HG03571 (cell line): ENCODE results near the gene SRL.
"Not testable (repeated sequence)": the region's sequence is repeated elsewhere in the genome, so short reads cannot be mapped to it uniquely, and the experiment has no call there.

Source experiments
- ATAC-seq: cut with Tn5 transposase; IDR thresholded peaks from one replicate; pipeline ENCODE4 v1.9.1; 2021; ENCODE audit not compliant: unreplicated experiment

The SRL gene

DNA sequence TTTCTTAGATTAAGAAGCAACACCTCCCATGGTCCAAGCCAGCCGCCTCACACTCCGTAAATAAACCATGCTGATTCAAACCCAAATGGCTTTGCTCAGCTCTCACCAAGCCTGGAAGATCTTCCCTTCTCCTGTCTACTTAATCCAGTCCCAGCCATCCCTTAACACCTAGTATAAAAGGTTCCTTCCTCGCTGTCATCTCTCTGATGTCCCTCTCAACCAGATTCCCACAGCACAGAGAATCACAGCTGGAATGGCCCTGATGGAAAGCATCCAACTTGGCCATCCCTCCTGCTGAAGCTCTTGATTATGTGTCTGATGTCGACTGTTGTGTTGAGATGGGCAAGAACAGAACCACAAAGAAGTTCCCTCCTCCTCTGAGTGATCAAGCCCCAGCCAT is 75.1 kb downstream of the SRL start:
- ATAC-seq: no peak

DNA sequence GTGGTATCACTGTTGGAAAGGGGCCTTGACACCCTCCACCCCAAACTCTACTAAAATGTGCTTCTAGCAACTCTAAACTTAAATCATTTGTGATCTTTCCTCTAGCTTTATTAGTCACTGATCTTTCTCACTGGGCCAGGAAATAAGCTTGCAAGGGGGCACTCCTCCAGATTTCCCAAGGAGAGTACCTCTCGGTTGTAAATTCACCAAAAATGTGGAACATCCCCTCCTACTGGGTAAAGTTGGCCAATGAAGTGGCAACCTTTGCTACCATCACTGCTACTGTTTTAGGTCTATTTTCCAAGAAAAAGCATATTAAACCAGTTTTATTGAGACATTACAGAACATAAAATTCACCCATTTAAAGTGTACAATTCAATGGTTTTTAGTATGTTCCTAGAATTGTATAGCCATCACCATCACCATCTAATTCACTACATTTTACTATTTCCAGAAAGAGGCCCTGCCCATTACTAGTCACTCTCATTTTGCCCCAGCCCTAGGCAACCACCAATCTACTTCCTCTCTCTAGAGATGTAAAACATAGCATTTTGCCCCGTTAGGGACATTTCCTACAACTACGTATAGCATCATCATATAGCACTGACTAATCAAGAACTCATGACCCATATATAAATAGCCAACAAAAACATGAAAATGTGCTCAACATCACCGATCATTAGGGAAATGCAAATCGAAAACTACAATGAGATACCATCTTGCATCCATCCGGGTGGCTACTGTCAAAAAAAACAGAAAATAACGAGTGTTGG is 81.0 kb downstream of the SRL start:
- no peak for ATAC-seq

DNA sequence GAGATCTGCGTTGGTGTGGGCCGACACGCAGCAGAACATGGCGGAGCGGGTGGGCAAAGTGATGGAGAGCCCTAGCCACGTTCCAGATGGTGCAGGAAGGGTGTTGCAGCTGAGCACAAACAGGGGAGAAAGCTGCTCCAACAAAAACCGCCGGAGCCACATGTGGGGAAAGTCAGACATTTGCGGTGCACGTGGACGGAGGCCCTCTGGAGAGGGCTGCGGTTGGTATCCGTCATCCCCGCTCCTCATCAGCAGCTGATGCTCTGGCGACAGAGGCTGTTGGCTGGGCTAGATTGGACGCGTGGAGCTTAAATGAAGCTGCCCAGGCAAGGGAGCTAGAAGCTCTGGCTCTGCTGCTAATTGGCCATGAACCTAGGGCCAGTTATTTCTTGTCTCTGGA is 82.2 kb downstream of the SRL start:
- ATAC-seq: no peak

DNA sequence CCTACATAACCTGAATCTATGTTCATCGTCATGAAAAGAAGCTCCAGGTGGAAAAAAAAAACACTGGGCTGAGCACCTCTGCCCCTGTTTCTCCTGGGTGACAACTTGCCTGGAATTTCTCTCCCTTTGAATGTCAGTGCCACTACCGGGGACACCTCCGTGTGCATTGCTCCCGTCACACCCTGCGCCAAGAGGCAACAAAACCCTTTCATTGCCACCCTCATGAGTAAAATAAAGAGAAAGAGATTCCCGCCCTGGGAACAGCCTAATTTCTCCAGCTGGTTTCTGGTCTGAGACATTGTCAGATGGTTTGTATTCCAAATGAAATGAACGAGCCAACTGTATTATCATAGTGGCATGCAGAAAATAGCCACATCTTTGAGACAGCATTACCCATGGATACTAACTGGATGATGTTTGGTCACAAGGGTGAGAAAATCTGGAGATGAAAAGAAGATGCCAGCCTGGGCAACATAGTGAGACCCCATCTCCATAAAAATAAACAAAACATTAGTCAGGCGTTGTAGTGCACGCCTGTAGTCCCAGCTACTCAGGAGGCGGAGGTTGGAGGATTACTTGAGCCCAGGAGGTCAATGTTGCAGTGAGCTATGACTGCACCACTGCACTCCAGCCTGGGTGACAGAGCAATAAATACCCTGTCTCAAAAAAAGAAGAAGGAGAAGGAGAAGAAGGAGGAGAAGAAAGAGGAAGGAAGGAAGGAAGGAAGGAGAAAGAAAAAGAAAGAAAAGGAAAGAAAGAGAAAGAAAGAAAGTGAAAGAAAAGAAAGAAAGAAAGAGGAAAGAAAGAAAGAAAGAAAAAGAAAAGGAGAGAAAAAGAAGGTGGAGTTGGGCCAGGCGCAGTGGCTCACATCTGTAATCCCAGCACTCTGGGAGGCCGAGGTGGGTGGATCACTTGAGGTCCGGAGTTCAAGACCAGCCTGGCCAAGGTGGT is 83.5 kb downstream of the SRL start:
- ATAC-seq: no peak

DNA sequence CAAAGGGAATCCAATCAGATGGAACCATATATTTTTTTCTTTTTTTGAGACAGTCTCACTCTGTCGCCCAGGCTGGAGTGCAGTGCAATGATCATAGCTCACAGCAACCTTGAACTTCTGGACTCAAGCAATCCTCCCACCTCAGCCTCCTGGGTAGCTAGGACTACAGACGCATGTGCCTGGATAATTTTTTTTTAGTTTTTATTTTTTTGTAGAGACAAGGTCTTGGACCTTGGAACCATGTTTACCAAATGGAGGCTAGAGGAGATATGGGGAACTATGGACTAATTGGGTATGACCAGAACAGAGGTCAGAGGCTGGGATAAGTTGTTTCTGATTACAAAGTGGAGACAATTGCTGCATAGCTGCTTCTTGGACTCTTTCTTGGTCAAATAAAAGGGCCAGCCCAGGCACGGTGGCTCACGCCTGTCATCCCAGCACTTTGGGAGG is 84.5 kb downstream of the SRL start:
- no peak for ATAC-seq

DNA sequence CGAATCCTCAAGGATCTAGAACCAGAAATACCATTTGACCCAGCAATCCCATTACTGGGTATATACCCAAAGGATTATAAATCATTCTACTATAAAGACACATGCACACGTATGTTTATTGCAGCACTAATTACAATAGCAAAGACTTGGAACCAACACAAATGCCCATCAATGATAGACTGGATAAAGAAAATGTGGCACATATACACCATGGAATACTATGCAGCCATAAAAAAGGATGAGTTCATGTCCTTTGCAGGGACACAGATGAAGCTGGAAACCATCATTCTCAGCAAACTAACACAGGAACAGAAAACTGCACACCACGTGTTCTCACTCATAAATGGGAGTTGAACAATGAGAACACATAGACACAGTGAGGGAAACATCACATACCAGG is 85.4 kb downstream of the SRL start:
- not testable (repeated sequence) for ATAC-seq

DNA sequence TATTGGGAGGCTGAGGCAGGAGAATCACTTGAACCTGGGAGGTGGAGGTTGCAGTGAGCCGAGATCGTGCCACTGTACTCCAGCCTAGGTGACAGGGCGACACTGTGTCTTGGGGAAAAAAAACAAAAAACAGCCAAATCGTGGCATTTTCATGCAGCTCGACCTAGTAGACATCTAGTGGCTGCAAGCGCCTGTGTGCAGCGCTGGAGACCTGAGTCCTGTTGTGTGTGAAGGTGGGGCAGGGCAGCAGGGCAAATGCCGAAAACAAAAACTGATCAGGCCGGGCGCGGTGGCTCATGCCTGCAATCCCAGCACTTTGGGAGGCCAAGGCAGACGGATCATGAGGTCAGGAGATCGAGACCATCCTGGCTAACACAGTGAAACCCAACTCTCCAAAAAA is 88.5 kb downstream of the SRL start:
- not testable (repeated sequence) for ATAC-seq

DNA sequence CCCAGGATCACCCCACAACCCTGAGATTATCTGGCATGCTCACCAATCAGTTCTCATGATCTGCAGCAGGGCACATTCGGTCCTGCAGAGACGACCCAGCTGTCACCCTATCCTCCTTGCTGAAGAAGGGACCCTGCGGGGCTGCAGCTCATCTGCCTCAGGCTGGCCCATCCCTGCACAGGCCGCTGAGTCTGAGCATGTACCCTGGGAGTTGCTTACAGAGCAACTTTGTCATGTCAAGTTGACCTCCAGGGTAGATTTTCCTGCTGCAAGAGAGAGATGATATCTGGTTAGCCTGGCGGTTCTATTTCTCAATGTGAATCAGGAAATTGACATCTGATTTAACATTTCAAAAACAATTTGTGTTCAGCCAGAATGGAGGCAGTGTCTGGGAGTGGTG is 89.6 kb downstream of the SRL start:
- no peak for ATAC-seq

DNA sequence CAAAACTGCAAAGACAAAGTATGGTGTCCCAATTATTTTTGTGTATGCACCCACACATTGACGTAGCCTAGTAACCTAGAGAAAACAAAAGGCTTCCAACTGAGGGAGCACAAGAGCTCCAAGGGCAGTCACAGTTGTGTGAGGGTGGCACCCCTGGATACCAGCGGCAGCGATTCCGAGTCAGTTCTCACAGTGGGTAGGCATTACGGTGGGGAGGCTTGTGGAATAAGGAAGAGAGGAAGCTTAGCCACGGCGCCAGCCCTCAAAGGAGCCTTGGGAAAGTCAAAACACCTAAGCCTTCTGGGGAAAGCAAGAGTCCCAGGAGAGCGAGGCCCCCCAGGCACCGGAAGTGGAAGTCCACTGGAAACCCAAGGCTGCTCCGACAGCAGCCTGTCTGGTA is 94.6 kb downstream of the SRL start:
- ATAC-seq: no peak

DNA sequence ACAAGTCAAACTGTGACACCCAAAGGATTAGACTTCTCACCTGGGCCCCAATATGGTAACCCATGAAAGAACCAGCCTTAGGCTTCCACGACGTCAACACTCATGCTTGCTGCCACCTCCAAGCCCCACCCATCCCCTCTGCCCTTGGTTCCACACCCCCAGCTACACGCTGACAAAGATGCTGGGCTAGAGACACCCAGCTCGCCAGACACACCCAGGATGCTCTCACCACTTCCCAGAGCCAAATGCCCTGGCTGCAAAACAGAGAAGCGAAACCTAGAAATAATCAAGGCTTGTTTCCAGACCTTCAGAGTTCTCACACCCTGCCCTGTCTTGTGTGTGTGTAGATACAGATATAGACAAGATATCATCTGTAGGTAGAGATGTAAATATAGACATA is 99.6 kb downstream of the SRL start:
- ATAC-seq: no peak

DNA sequence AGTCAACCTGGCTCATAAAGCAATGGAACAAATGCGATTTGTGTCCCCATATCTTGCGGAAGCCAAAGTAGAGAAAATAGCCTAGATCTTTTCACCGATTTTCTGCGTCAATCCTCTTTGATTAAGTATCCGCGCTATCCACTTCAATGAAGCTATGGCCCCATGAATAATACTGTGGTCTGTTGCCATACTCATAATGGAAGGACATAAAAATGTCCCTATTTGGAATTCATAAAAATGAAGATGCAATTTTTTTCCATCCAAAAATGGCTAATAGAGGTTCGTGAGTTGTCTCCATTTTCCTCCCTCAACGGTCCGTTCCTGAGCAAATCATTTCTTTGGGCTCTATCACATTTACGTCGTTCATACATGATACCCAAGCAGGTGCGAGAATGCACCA is 100.3 kb downstream of the SRL start:
- no peak for ATAC-seq

DNA sequence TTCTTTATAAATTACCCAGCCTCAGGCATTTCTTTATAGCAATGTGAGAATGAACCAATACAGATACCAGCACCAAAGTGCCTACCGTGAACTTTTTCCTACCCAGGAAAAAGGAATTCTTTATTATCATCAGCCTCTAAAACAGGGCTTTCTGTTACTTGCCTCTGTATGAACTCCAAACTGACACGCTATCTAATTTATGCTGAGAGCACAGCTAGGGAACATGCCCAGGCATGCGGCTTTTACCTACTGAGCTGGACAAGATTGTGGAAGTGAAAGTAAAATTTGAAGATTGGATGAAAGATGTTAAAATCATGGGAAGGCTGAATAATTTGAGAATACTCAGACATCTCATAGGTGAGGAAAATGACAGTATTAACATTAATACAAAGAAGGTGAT is 101.2 kb downstream of the SRL start:
- ATAC-seq: no peak

DNA sequence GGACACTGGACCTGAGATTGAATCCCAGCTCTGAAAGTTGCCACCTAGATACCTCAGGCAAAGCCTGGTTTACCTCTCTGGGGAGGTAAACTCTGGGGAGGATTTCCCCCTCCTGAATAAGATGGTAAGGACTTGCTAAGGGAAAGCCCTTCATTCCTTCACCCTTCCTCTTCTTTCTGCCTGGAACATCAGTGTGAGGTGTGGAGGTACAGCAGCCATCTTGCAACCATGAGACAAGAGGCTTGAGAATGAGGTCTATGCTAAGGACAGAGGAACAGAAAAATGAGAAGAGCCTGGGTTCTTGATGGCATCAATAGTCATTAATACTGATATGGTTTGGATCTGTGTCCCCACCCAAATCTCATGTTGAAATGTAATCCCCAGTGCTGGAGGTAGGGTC is 101.9 kb downstream of the SRL start:
- no peak for ATAC-seq
